DOHH2 (cell line): ENCODE measurements around the gene MACROD2.

Experiments
- EZH2phosphoT487 ChIP-seq: fragments of 200-600 bp; sonication (generic); IDR thresholded peaks from 2 replicates; pipeline ENCODE4 v1.6.1; 2017; ENCODE audit warnings: borderline replicate concordance, mild to moderate bottlenecking, antibody characterized with exemption, low read length, moderate library complexity, mixed read lengths
- TF ChIP-seq, protein P1 (sequence below): fragments of 200-600 bp; sonication (generic); IDR thresholded peaks from one replicate; pipeline ENCODE4 v1.5.1; 2014; ENCODE audit warnings: antibody characterized with exemption, mild to moderate bottlenecking, low read depth, low read length; ENCODE audit not compliant: poor library complexity, severe bottlenecking

DNA sequence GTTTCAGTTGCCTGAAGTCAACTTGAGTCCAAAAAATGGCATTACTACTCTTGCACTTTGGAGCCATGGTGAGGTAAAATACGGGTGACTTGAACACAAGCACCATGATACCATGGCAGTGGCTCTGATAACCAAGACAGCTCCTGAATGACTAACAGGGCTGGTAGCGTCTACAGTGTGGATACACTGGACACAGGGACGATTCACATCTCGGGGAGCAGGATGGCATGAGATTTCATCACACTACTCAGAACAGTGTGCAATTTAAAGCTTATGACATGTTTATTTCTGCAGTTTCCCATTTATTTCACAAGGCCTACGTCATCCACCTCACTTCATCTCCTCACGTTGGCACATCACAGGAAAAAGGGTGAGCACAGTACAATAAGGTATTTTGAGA, 1627.1 kb downstream of the MACROD2 start:
- TF ChIP-seq, protein P1, sequence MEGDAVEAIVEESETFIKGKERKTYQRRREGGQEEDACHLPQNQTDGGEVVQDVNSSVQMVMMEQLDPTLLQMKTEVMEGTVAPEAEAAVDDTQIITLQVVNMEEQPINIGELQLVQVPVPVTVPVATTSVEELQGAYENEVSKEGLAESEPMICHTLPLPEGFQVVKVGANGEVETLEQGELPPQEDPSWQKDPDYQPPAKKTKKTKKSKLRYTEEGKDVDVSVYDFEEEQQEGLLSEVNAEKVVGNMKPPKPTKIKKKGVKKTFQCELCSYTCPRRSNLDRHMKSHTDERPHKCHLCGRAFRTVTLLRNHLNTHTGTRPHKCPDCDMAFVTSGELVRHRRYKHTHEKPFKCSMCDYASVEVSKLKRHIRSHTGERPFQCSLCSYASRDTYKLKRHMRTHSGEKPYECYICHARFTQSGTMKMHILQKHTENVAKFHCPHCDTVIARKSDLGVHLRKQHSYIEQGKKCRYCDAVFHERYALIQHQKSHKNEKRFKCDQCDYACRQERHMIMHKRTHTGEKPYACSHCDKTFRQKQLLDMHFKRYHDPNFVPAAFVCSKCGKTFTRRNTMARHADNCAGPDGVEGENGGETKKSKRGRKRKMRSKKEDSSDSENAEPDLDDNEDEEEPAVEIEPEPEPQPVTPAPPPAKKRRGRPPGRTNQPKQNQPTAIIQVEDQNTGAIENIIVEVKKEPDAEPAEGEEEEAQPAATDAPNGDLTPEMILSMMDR, result no peak
- no peak for TF ChIP-seq EZH2phosphoT487
